WI38 (cell line): ENCODE results near the gene NACC2.

Experiments
- H3K4me3 ChIP-seq: 2 replicates; pipeline ENCODE4 v1.5.1; 2011; ENCODE audit warnings: low read depth, mild to moderate bottlenecking, control low read depth, low read length
- CTCF ChIP-seq: IDR thresholded peaks from 2 replicates; pipeline ENCODE4 v1.5.1; 2012; ENCODE audit warnings: low read depth, mild to moderate bottlenecking, control low read depth, low read length

NACC2 gene

GRCh38 chr9:136020206-136020605 is 74.9 kb downstream of the NACC2 start:
- no peak overlapping the region for H3K4me3 ChIP-seq
- TF ChIP-seq CTCF: no peak

DNA sequence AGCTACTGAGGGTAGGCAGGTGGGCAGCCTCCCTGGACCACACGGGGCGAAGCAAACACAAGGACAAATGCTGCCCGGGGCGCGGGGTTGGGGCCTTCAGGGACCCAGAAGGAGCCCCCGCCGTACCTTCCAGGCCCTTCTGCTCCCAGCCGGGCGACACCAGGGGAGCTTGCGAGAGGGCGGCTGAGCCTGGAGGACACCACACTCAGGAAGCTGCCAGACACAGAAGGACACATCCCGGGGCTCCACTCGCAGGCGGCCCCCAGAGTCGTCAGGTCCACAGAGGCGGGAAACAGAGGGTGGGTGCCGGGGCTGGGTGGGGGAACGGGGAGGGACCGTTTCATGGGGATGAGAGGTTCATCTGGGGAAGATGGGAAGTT is 75.4 kb downstream of the NACC2 start:
- no peak overlapping the region for H3K4me3 ChIP-seq
- TF ChIP-seq CTCF: no peak

DNA sequence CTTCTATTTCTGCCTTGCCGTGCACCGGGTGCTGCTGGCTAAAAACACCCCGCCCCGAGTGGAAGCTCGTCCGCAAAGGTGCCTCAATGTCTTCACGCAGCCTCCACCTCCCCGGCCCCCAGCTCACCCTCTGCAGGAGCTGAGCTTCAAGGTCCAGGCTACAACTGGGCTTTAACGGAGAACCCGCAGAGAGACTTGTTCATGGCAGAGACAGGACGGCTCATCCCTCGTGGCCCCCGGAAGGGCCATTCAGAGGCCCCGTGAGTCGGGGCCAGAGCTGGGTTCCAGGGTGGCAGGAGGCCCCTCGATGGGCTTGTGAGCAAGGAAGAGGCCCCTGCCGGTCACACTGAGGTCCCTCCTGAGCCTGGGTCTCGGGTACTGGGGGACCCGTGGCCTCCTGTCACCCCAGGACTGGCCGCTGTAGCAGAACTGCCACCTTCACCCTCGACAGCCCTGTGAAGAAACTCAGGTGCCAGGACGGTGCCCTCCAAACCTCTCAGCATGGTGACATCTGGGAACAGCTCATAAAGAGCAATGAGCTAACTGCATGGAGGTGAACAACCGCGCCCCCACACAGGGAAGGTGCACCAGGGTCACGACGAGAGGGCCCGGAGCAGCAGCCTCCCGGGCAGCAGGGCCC is 75.9 kb downstream of the NACC2 start:
- no peak for TF ChIP-seq CTCF
- no peak overlapping the region for H3K4me3 ChIP-seq

DNA sequence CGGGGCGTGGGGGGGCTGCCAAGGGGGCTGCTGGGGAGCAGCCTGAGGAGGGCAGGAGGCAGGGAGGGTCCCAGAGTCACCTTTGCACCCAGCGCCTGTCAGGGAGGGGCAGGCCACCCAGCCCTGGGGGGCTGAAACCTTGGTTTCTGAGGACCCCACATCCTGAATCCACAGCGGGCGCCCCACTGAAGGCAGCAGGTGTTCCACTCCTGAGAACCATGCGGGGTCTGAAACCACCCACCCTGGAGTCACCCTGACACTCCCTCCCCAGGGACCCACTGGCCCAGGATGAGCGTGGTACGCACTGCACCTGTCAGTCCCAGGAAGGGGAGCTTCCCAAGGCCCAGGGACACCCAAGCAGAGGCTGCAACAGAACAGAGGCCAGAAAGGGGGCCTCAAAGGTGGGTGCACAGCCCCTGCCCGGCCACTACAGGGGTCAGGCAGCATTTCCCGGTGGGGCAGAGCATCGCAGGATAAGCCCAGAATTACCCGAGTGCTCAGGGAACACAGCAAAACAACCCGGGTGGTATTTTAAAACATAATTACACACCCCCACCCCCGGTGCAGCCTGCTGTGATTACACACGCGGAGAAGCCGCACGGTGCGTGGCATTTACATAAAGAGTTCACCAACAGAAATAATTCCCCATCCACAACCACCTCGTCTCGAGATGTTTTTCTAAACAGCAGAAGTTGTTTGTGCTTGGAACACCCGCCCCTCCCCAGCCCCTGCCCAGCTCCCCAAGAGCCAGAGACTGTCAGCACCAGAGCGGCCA is 76.6 kb downstream of the NACC2 start:
- TF ChIP-seq CTCF: no peak
- H3K4me3 ChIP-seq: no peak overlapping the region

DNA sequence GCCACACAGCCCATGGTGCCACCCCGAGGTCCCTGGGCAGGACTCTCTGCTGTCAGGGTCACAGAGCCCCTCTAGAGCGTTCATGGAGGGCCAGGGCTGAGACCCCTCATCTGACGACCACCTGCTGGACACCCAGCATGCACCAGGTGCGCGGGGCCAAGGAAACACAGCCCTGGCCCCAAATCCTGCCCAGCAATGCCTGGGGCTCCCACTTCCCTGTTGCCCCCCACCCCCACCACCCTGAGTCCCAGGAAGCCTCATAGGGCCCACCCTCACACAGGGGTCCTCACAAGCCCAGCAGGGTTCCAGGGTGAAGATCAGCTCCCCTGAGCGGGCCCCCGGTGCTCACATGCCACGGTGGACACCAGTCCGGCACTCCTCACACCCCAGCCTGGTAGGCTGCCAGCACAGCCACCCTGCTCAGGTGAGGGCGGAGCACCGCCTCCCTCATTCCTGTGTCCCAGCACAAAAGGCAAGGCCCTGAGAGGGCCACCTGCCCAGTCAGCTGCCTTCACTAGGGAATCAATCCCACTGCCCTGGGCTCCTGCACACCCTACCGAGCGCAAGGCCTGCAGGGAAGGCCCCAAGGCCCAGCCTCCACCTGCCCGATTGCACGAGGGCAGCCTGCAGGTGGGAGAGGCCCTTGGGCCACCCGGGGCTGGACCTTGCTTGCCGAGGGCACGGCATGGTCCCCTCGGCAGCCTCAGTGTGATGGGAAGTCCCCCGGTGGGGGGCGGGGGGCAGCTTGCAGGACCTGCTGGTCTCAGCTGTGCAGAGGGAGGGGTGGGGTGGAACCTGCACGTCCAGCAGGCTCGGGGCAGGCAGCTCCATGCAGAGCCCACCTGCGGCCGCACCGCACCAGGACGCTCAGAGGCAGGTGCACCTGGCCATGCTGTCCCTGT is 77.5 kb downstream of the NACC2 start:
- TF ChIP-seq CTCF: no peak
- H3K4me3 ChIP-seq: no peak overlapping the region

GRCh38 chr9:136016572-136017288 is 78.4 kb downstream of the NACC2 start:
- H3K4me3 ChIP-seq: no peak overlapping the region
- no peak for TF ChIP-seq CTCF
